Sigmoid colon (tissue), 7 donors: Measurements from ENCODE around the gene SPG7. TPM values are rescaled to one million over a fixed set of nuclear protein-coding genes. Genes with fewer than 3 reads are reported as not detected.

Experiments
- DNase-seq: peaks from one replicate; pipeline ENCODE4 v3.0.0-alpha.2; 2019
- H3K27ac ChIP-seq, 4 donors: fragments of 200-600 bp; sonication (generic); one replicate each; pipeline ENCODE4 v1.5.1; 2016 to 2019; ENCODE audit warnings: mild to moderate bottlenecking in 1 of 4
- H3K27me3 ChIP-seq, 3 donors: fragments of 200-600 bp; sonication (generic); one replicate each; pipeline ENCODE4 v1.5.1; 2019; ENCODE audit warnings: mild to moderate bottlenecking in 1 of 3
- H3K36me3 ChIP-seq, 4 donors: fragments of 200-600 bp; sonication (generic); one replicate each; pipeline ENCODE4 v1.5.1; 2016 to 2019
- H3K4me1 ChIP-seq, 4 donors: fragments of 200-600 bp; sonication (generic); one replicate each; pipeline ENCODE4 v1.5.1; 2017 to 2019
- H3K4me3 ChIP-seq, 4 donors: fragments of 200-600 bp; sonication (generic); one replicate each; pipeline ENCODE4 v1.5.1; 2017 to 2019; ENCODE audit warnings: mild to moderate bottlenecking in 2 of 4, moderate library complexity in 1 of 4
- H3K9me3 ChIP-seq, 4 donors: fragments of 200-600 bp in 3 of 4; sonication (generic) in 3 of 4; one replicate each; pipeline versions ENCODE4 v1.5.1 to v1.6.1; 2013 to 2019
- EP300 ChIP-seq, 4 donors: sonication (generic); formaldehyde crosslinking; IDR thresholded peaks; one replicate each; pipeline ENCODE4 v1.6.1; 2017; ENCODE audit warnings: antibody characterized with exemption in 4 of 4
- POLR2A ChIP-seq, 2 donors: fragments of 450-650 bp; IDR thresholded peaks; one replicate each; pipeline ENCODE4 v1.6.1; 2016; ENCODE audit warnings: antibody characterized with exemption in 2 of 2, mild to moderate bottlenecking in 2 of 2, moderate library complexity in 2 of 2
- POLR2AphosphoS5 ChIP-seq, 4 donors: sonication (generic); formaldehyde crosslinking; IDR thresholded peaks; one replicate each; pipeline ENCODE4 v1.6.1; 2017; ENCODE audit warnings: antibody characterized with exemption in 4 of 4
- WGBS, 2 donors: extraction: QIAGEN DNeasy Blood & Tissue Kit; methylation state at CpG; one replicate each; pipeline ENCODE4 v1.1.7; 2013; 5-methylcytosine and 5-hydroxymethylcytosine counted together
- intact Hi-C: fragments of 100-400 bp; cut with DNase I; formaldehyde crosslinking; loops from one replicate; pipeline ENCODE4 v1.15.1; 2023
- polyA plus RNA-seq, 3 donors: library from polyadenylated mRNA; stranded (reverse); fragments of 200-250 nt; gene quantifications; one replicate each; pipeline ENCODE4 v1.2.3, GENCODE V29; 2013
- total RNA-seq, 4 donors: library from RNA; depleted of rRNA; stranded (reverse); fragments of >200 nt; gene quantifications; one replicate each; pipeline ENCODE4 v1.1.0, GENCODE V29; 2016
- TF ChIP-seq, protein P1 (sequence below), 4 experiments: fragments of 450-650 bp in 3 of 4; fragments of 200-600 bp in 1 of 4; IDR thresholded peaks; one replicate each; pipeline ENCODE4 v1.5.1; 2016 to 2019; ENCODE audit warnings: antibody characterized with exemption in 4 of 4, mild to moderate bottlenecking in 3 of 4, moderate library complexity in 2 of 4
- donor health status: healthy with polysubstance abuse.
- donor health status: Bipolar disorder and iron deficiency.
- donor health status: healthy.

SPG7 gene
- total and polyA plus RNA-seq, 7 donors: 27.7 to 211 (median 75.3) TPM

DNA sequence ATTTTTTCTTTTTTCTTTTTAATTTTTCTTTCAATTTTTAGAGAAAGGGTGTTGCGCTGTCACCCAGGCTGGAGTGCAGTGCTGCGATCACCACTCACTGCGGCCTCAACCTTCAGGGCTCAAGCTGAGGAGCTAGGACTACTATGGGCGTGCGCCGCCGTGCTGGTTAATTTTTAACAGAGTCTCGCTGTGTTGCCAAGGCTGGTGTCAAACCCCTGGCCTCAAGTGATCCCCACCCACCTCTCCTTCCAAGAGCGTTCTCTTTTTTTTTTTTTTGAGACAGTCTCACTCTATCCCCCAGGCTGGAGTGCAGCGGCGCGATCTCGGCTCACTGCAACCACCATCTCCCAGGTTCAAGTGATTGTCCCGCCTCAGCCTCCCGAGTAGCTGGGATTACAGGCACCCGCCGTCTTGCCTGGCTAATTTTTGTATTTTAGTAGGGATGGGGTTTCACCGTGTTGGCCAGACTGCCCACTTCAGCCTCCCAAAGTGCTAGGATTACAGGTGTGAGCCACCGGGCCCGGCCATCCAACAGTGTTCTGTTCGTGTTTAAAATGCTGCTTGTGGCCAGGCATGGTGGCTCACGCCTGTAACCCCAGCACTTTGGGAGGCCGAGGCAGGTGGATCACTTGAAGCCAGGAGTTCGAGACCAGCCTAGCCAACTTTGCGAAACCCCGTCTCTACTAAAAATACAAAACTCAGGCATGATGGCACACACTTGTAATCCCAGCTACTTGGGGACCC is 37.8 kb downstream of the SPG7 start:
- H3K27ac ChIP-seq: no peak overlapping the region
- no peaks in the 10 kb centered on the region for H3K27me3 ChIP-seq
- H3K9me3 ChIP-seq: no peaks in the 10 kb centered on the region
- DNase-seq: no peak
- intact Hi-C loops: no loop called here
- H3K36me3 ChIP-seq: peaks cover 13 to 89% (median 55%) of the 10 kb centered on the region in 4 donors
- WGBS, 2 donors: 36 to 79% methylated on average over 26 of the region's 26 CpGs
- no peaks in the 10 kb centered on the region for H3K4me1 ChIP-seq
- no peak overlapping the region for H3K4me3 ChIP-seq
- TF ChIP-seq POLR2AphosphoS5 (IDR thresholded peaks at IDR 0.05): no peak
- TF ChIP-seq EP300 (IDR thresholded peaks at IDR 0.05): no peak
- TF ChIP-seq, protein P1, sequence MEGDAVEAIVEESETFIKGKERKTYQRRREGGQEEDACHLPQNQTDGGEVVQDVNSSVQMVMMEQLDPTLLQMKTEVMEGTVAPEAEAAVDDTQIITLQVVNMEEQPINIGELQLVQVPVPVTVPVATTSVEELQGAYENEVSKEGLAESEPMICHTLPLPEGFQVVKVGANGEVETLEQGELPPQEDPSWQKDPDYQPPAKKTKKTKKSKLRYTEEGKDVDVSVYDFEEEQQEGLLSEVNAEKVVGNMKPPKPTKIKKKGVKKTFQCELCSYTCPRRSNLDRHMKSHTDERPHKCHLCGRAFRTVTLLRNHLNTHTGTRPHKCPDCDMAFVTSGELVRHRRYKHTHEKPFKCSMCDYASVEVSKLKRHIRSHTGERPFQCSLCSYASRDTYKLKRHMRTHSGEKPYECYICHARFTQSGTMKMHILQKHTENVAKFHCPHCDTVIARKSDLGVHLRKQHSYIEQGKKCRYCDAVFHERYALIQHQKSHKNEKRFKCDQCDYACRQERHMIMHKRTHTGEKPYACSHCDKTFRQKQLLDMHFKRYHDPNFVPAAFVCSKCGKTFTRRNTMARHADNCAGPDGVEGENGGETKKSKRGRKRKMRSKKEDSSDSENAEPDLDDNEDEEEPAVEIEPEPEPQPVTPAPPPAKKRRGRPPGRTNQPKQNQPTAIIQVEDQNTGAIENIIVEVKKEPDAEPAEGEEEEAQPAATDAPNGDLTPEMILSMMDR (IDR thresholded peaks at IDR 0.05): no peak
- TF ChIP-seq POLR2A (IDR thresholded peaks at IDR 0.05): no peak

DNA sequence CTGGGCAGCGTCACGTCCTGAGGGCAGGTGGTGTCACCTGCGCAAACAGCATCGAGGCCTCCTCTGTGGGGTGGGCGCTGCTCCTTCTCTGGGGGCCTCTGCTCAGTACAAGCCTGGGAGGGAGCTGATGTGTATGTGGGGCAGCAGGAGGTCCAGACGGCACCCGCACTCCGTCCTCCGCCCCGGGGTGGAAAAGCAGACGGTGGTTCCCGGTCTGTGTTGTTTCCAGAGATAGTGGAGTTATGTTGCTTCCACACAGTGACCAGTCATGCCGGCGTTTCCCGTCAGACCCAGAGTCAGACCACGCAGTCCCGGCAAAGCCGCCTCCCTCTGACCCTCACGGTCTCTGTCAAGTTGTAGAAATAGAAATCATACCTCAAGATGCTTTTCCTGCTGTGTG is 38.6 kb downstream of the SPG7 start:
- DNase-seq: no peak
- Histone ChIP-seq H3K4me1 (no peaks in the 10 kb centered on the region), H3K4me3 (no peak overlapping the region), H3K36me3 (peaks cover 13 to 89% (median 55%) of the 10 kb centered on the region in 4 donors), H3K9me3 (no peaks in the 10 kb centered on the region), H3K27ac (no peak overlapping the region), H3K27me3 (no peaks in the 10 kb centered on the region)
- intact Hi-C loops: no loop called here
- 91 to 94% methylated on average over 19 of the region's 19 CpGs for WGBS, 2 donors
- TF ChIP-seq POLR2A (IDR thresholded peaks at IDR 0.05): no peak
- TF ChIP-seq, protein P1 (IDR thresholded peaks at IDR 0.05): no peak
- TF ChIP-seq EP300 (IDR thresholded peaks at IDR 0.05): no peak

DNA sequence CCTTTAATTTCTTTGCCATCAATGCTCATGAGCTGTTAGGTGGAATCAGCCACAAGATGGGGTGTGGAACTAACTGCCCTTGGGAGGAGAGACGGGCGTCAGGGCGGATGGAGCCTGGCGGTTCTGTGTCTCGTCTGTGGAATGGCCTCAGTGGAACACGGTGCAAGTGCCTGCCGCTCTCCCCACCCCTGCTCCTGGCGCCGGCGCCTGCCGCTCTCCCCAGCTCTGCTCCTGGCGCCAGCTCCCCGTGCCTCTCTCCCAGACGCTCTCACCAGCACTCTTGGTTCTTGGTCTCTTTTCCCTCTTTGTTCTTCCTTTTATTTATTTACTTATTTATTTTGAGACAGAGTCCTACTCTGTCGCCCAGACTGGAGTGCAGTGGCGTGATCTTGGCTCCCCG is 39.1 kb downstream of the SPG7 start:
- Histone ChIP-seq H3K36me3 (peaks cover 13 to 89% (median 56%) of the 10 kb centered on the region in 4 donors), H3K9me3 (no peaks in the 10 kb centered on the region), H3K27me3 (no peaks in the 10 kb centered on the region), H3K27ac (no peak overlapping the region), H3K4me1 (no peaks in the 10 kb centered on the region), H3K4me3 (no peak overlapping the region)
- 95 to 97% methylated on average over 17 of the region's 17 CpGs for WGBS, 2 donors
- TF ChIP-seq POLR2A (IDR thresholded peaks at IDR 0.05) (no peak), EP300 (IDR thresholded peaks at IDR 0.05) (no peak), POLR2AphosphoS5 (IDR thresholded peaks at IDR 0.05) (no peak)
- TF ChIP-seq, protein P1 (IDR thresholded peaks at IDR 0.05): no peak
- intact Hi-C loops: no loop called here
- no peak for DNase-seq

DNA sequence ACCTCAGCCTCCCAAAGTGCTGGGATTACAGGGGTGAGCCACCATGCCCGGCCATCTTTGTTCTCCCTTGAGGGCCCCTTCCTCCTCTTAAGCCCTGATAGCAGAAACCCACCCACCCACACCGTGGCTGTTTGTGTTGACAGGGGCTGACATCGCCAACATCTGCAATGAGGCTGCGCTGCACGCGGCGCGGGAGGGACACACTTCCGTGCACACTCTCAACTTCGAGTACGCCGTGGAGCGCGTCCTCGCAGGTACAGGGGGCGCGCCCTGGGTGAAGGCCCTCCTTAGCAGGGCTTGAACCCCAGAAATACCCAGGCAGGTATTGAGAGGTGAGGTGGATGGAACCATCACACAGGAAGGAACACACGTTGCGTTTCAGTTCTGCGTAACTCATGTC is 39.7 kb downstream of the SPG7 start:
- no peaks in the 10 kb centered on the region for H3K27me3 ChIP-seq
- H3K36me3 ChIP-seq: peaks cover 13 to 91% (median 60%) of the 10 kb centered on the region in 4 donors
- no peak for DNase-seq
- TF ChIP-seq, protein P1 (IDR thresholded peaks at IDR 0.05): no peak
- TF ChIP-seq EP300 (IDR thresholded peaks at IDR 0.05) (no peak), POLR2A (IDR thresholded peaks at IDR 0.05) (no peak), POLR2AphosphoS5 (IDR thresholded peaks at IDR 0.05) (no peak)
- H3K27ac ChIP-seq: no peak overlapping the region
- intact Hi-C loops: no loop called here
- 96 to 97% methylated on average over 20 of the region's 20 CpGs for WGBS, 2 donors
- H3K4me1 ChIP-seq: no peaks in the 10 kb centered on the region
- H3K9me3 ChIP-seq: no peaks in the 10 kb centered on the region
- no peak overlapping the region for H3K4me3 ChIP-seq
